Measurements from ENCODE around the gene TMPRSS12. TPM values are rescaled to one million over a fixed set of nuclear protein-coding genes. Genes with fewer than 3 reads are reported as not detected.

The TMPRSS12 gene
- total RNA-seq, 1 donor from 2014 or later, result not detected

DNA sequence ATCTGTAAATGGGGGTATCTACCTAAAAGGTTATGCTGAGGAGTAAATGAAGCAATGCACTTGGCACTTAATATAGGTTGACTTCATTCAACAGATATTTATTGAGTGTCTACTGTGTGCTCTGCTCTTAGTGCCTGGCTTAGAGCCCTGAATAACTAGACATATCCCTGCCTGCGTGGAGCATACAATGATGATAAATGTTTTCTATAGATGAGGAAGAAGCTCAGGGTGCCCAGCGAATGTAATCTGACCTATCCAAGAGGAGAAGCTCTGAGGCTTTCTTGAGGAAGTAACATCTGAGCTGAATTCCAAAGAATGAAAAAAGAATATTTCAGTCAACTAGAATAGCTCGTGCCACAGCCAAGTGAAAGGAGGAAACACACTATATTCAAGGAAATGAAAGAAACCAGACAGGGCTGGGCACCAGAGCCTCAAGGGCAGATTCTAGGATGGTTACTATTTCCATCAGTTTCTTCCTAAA lies 91.7 kb downstream of the TMPRSS12 start:
- peaks cover 25% of the 10 kb centered on the region for H3K4me1 Mint-ChIP-seq (ENCODE audit: low read depth)
- no peak for DNase-seq (ENCODE audit: low spot score, unreplicated experiment)
- no peak overlapping the region for H3K4me3 Mint-ChIP-seq (ENCODE audit: low read depth)
- no peaks in the 10 kb centered on the region for H3K27me3 Mint-ChIP-seq
- TF ChIP-seq, protein P1, sequence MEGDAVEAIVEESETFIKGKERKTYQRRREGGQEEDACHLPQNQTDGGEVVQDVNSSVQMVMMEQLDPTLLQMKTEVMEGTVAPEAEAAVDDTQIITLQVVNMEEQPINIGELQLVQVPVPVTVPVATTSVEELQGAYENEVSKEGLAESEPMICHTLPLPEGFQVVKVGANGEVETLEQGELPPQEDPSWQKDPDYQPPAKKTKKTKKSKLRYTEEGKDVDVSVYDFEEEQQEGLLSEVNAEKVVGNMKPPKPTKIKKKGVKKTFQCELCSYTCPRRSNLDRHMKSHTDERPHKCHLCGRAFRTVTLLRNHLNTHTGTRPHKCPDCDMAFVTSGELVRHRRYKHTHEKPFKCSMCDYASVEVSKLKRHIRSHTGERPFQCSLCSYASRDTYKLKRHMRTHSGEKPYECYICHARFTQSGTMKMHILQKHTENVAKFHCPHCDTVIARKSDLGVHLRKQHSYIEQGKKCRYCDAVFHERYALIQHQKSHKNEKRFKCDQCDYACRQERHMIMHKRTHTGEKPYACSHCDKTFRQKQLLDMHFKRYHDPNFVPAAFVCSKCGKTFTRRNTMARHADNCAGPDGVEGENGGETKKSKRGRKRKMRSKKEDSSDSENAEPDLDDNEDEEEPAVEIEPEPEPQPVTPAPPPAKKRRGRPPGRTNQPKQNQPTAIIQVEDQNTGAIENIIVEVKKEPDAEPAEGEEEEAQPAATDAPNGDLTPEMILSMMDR (IDR thresholded peaks at IDR 0.05; ENCODE audit: unreplicated experiment), result no peak
- peaks cover 1% of the 10 kb centered on the region for H3K36me3 Mint-ChIP-seq (ENCODE audit: insufficient read depth)
- no peaks in the 10 kb centered on the region for H3K9me3 Mint-ChIP-seq (ENCODE audit: low read depth)
- H3K27ac Mint-ChIP-seq, result peak overlapping the region; percentile 39

DNA sequence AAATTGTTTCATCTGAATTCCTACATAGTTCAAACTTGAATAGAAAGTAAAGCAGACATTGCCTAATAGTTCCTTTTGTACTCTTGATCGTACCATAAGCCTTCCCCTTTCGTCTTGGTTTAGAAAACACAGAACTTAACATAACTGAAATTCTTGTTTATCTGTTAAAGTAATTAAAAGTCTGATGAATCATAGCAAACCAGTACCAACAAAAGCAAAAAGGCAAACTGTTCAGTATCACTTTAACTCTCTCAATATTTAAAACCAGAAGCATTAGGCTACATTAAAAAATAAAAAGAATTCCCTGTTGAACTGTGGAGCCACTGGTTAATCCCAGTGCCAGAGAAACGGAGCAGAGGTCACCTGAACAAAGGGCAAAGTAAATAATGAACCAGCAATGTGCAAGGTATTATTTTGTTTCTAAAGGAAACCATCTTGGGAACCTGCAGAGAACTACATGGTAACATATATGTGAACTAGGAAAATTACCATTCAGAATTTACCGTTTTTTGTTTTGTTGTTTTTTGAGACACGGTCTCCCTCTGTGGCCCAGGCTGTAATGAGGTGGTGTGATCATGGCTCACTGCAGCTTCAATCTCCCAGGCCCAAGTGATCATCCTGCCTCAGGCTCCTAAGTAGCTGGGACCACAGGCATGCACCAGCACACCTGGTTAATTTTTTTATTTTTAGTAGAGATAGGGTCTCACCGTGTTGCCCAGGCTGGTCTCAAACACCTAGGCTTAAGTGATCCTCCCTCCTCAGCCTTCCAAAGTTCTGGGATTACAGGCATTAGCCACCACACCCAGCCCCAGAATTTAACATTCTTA lies 92.5 kb downstream of the TMPRSS12 start:
- Mint-ChIP-seq H3K4me1 (ENCODE audit: low read depth) (peaks cover 26% of the 10 kb centered on the region), H3K36me3 (ENCODE audit: insufficient read depth) (no peaks in the 10 kb centered on the region), H3K27me3 (no peaks in the 10 kb centered on the region), H3K27ac (peak overlapping the region; percentile 88), H3K9me3 (ENCODE audit: low read depth) (no peaks in the 10 kb centered on the region), H3K4me3 (ENCODE audit: low read depth) (no peak overlapping the region)
- TF ChIP-seq, protein P1 (IDR thresholded peaks at IDR 0.05; ENCODE audit: unreplicated experiment), result no peak
- DNase-seq (ENCODE audit: low spot score, unreplicated experiment), result no peak

DNA sequence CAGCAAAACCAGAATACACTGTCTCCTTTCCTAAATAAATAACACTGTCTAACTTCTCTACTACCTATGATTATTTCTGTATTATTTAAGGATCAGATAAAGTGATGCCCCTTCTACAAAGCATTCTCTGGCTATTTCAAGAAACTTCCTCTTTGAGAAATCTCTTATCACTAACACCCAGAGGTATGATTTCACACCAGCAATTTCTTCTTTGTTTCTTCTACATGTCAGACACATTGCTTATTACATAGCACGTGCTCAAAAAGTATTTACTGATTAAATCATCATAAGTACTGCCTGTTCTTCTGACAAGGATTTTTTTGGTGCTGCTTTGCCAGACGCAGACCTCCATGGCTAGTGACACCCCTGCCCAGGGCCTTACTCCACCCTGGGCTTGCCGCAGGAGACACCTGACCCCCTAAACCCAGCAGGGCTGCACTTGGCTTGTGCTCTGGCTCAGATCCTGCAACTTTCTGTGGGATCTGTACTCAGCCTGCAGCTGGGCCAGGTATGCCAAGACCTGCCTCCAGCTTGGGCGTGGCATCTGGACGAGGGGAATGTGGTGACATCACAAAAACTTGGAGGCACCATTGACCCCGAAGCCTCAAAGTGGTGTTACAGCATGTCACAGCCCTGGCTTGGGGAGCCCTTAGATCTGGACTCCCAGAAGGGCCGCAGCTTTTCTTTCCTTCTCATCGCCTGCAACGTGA lies 94.2 kb downstream of the TMPRSS12 start:
- Mint-ChIP-seq H3K27me3 (no peaks in the 10 kb centered on the region), H3K9me3 (ENCODE audit: low read depth) (no peaks in the 10 kb centered on the region), H3K4me3 (ENCODE audit: low read depth) (no peak overlapping the region), H3K36me3 (ENCODE audit: insufficient read depth) (no peaks in the 10 kb centered on the region), H3K4me1 (ENCODE audit: low read depth) (peaks cover 26% of the 10 kb centered on the region), H3K27ac (no peak overlapping the region)
- DNase-seq (ENCODE audit: low spot score, unreplicated experiment), result no peak
- TF ChIP-seq, protein P1 (IDR thresholded peaks at IDR 0.05; ENCODE audit: unreplicated experiment), result no peak

Other genes starting within 250 kb of the TMPRSS12 start
- gene ATF1, start 78.8 kb upstream of the TMPRSS12 start, total RNA-seq, result 30.1 and 32.1 TPM in 2 replicates
- gene HIGD1C, start 109.6 kb downstream of the TMPRSS12 start, total RNA-seq, result not detected in 2 replicates
- 73.8 and 76.8 TPM in 2 replicates for gene SLC11A2, start 183.5 kb downstream of the TMPRSS12 start, total RNA-seq
- 58.0 and 66.4 TPM in 2 replicates for gene LETMD1, start 205.4 kb downstream of the TMPRSS12 start, total RNA-seq
- 66.4 and 67.0 TPM in 2 replicates for gene CSRNP2, start 240.7 kb downstream of the TMPRSS12 start, total RNA-seq

All from progenitor cell of endocrine pancreas (in vitro differentiated cells).